ENCODE measurements around the gene ANK2. TPM values are rescaled to one million over a fixed set of nuclear protein-coding genes. Genes with fewer than 3 reads are reported as not detected.

ANK2 gene
- total RNA-seq, 1 donor from 2014 or later, result 77.8 TPM

DNA sequence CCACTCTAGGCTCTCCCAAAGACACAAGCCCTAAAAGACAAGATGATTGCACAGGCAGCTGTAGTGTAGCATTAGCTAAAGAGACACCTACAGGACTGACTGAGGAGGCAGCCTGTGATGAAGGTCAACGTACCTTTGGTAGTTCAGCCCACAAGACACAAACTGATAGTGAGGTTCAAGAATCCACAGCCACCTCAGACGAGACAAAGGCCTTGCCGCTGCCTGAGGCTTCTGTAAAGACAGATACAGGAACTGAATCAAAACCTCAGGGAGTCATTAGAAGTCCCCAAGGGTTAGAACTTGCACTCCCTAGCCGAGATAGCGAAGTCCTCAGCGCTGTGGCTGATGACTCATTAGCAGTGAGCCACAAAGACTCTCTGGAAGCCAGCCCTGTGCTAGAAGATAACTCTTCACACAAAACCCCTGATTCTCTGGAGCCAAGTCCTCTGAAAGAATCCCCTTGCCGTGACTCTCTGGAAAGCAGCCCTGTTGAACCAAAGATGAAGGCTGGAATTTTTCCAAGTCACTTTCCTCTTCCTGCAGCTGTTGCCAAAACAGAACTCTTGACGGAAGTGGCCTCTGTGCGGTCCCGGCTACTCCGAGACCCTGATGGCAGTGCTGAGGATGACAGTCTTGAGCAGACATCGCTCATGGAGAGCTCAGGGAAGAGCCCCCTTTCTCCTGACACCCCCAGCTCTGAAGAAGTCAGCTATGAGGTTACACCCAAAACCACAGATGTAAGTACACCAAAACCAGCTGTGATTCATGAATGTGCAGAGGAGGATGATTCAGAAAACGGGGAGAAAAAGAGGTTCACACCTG is 306.3 kb downstream of the ANK2 start:
- Mint-ChIP-seq H3K27ac (ENCODE audit: unreplicated experiment) (peak overlapping the region; percentile 69), H3K36me3 (ENCODE audit: low read depth, unreplicated experiment) (peaks cover 25% of the 10 kb centered on the region)
- no peaks in the 10 kb centered on the region for H3K36me3 ChIP-seq (ENCODE audit: insufficient read depth, low read length)

DNA sequence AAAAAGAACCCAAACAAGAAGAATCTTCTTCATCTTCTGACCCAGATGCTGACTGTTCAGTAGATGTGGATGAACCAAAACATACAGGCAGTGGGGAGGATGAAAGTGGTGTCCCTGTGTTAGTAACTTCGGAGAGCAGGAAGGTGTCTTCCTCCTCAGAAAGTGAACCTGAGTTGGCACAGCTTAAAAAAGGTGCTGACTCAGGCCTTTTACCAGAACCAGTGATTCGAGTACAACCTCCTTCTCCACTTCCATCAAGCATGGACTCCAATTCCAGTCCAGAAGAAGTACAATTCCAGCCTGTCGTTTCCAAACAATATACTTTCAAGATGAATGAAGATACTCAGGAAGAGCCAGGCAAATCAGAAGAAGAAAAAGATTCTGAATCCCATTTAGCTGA is 307.0 kb downstream of the ANK2 start:
- peak overlapping the region; percentile 75 for H3K4me2 ChIP-seq (ENCODE audit: low read length)
- H3K79me2 ChIP-seq (ENCODE audit: insufficient read depth, low read length), result no peaks in the 10 kb centered on the region
- no peak overlapping the region for H3K27ac Mint-ChIP-seq (ENCODE audit: unreplicated experiment)
- H3K4me3 ChIP-seq (ENCODE audit: insufficient read depth, low read depth, low read length), result no peak overlapping the region
- H4K20me1 ChIP-seq (ENCODE audit: insufficient read depth, low read length), result no peaks in the 10 kb centered on the region
- peaks cover 14% of the 10 kb centered on the region for H3K9me3 ChIP-seq (ENCODE audit: insufficient read depth, low read depth, low read length)
- no peak overlapping the region for H2AFZ ChIP-seq (ENCODE audit: low read depth, low read length)
- peaks cover 25% of the 10 kb centered on the region for H3K36me3 Mint-ChIP-seq (ENCODE audit: low read depth, unreplicated experiment)
- no peak for FAIRE-seq
- no peak overlapping the region for H3K27ac ChIP-seq (ENCODE audit: low read depth, low read length)
- H3K27me3 Mint-ChIP-seq (ENCODE audit: low read depth, unreplicated experiment), result no peaks in the 10 kb centered on the region
- peaks cover 23% of the 10 kb centered on the region for H3K27me3 ChIP-seq (ENCODE audit: insufficient read depth, low read length)
- H3K9ac ChIP-seq (ENCODE audit: low read length), result no peak overlapping the region
- DNase-seq (ENCODE audit: low read depth), result no peak
- H3K36me3 ChIP-seq (ENCODE audit: insufficient read depth, low read length), result no peaks in the 10 kb centered on the region
- TF ChIP-seq EZH2 (IDR thresholded peaks at IDR 0.05; ENCODE audit: insufficient read depth, low read length), result no peak
- TF ChIP-seq, protein P1, sequence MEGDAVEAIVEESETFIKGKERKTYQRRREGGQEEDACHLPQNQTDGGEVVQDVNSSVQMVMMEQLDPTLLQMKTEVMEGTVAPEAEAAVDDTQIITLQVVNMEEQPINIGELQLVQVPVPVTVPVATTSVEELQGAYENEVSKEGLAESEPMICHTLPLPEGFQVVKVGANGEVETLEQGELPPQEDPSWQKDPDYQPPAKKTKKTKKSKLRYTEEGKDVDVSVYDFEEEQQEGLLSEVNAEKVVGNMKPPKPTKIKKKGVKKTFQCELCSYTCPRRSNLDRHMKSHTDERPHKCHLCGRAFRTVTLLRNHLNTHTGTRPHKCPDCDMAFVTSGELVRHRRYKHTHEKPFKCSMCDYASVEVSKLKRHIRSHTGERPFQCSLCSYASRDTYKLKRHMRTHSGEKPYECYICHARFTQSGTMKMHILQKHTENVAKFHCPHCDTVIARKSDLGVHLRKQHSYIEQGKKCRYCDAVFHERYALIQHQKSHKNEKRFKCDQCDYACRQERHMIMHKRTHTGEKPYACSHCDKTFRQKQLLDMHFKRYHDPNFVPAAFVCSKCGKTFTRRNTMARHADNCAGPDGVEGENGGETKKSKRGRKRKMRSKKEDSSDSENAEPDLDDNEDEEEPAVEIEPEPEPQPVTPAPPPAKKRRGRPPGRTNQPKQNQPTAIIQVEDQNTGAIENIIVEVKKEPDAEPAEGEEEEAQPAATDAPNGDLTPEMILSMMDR (IDR thresholded peaks at IDR 0.05; ENCODE audit: insufficient read depth, low read depth, low read length), result no peak
- peaks cover 14% of the 10 kb centered on the region for H3K4me1 ChIP-seq (ENCODE audit: insufficient read depth, low read length)
- no peak overlapping the region for H3K4me3 Mint-ChIP-seq (ENCODE audit: unreplicated experiment)
- peaks cover 14% of the 10 kb centered on the region for H3K4me1 Mint-ChIP-seq (ENCODE audit: low read depth, unreplicated experiment)
- peaks cover 13% of the 10 kb centered on the region for H3K9me3 Mint-ChIP-seq (ENCODE audit: unreplicated experiment)

More for the DNA sequence above, 306.3 kb downstream of the ANK2 start:
- H3K9ac ChIP-seq (ENCODE audit: low read length), result peak overlapping the region; percentile 22
- peaks cover 23% of the 10 kb centered on the region for H3K27me3 ChIP-seq (ENCODE audit: insufficient read depth, low read length)
- H4K20me1 ChIP-seq (ENCODE audit: insufficient read depth, low read length), result no peaks in the 10 kb centered on the region
- H3K9me3 ChIP-seq (ENCODE audit: insufficient read depth, low read depth, low read length), result peaks cover 14% of the 10 kb centered on the region
- H3K4me1 ChIP-seq (ENCODE audit: insufficient read depth, low read length), result peaks cover 14% of the 10 kb centered on the region
- peaks cover 15% of the 10 kb centered on the region for H3K4me1 Mint-ChIP-seq (ENCODE audit: low read depth, unreplicated experiment)
- H3K79me2 ChIP-seq (ENCODE audit: insufficient read depth, low read length), result no peaks in the 10 kb centered on the region
- no peak for TF ChIP-seq EZH2 (IDR thresholded peaks at IDR 0.05; ENCODE audit: insufficient read depth, low read length)
- TF ChIP-seq, protein P1 (IDR thresholded peaks at IDR 0.05; ENCODE audit: insufficient read depth, low read depth, low read length), result no peak
- peaks cover 13% of the 10 kb centered on the region for H3K9me3 Mint-ChIP-seq (ENCODE audit: unreplicated experiment)
- H3K27ac ChIP-seq (ENCODE audit: low read depth, low read length), result peak overlapping the region; percentile 55
- peak overlapping the region; percentile 35 for H3K4me3 ChIP-seq (ENCODE audit: insufficient read depth, low read depth, low read length)
- H3K4me3 Mint-ChIP-seq (ENCODE audit: unreplicated experiment), result no peak overlapping the region
- DNase-seq (ENCODE audit: low read depth) (peak; percentile 96), FAIRE-seq (peak; percentile 99)
- peak overlapping the region; percentile 75 for H3K4me2 ChIP-seq (ENCODE audit: low read length)
- no peaks in the 10 kb centered on the region for H3K27me3 Mint-ChIP-seq (ENCODE audit: low read depth, unreplicated experiment)
- H2AFZ ChIP-seq (ENCODE audit: low read depth, low read length), result no peak overlapping the region

DNA sequence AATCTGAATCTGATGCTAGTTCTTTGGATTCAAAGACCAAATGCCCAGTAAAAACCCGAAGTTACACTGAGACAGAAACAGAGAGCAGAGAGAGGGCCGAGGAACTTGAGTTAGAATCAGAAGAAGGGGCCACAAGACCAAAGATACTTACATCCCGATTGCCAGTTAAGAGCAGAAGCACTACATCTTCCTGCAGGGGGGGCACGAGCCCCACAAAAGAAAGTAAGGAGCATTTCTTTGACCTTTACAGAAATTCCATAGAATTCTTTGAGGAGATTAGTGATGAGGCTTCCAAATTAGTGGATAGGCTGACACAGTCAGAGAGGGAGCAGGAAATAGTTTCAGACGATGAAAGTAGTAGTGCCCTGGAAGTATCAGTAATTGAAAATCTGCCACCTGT is 309.3 kb downstream of the ANK2 start:
- TF ChIP-seq, protein P1 (IDR thresholded peaks at IDR 0.05; ENCODE audit: insufficient read depth, low read depth, low read length), result no peak
- no peak for TF ChIP-seq EZH2 (IDR thresholded peaks at IDR 0.05; ENCODE audit: insufficient read depth, low read length)
- no peaks in the 10 kb centered on the region for H3K27me3 Mint-ChIP-seq (ENCODE audit: low read depth, unreplicated experiment)
- H3K27me3 ChIP-seq (ENCODE audit: insufficient read depth, low read length), result peaks cover 10% of the 10 kb centered on the region
- no peaks in the 10 kb centered on the region for H3K36me3 ChIP-seq (ENCODE audit: insufficient read depth, low read length)
- no peaks in the 10 kb centered on the region for H4K20me1 ChIP-seq (ENCODE audit: insufficient read depth, low read length)
- H3K9me3 ChIP-seq (ENCODE audit: insufficient read depth, low read depth, low read length), result peaks cover 14% of the 10 kb centered on the region
- no peak overlapping the region for H3K27ac ChIP-seq (ENCODE audit: low read depth, low read length)
- no peaks in the 10 kb centered on the region for H3K79me2 ChIP-seq (ENCODE audit: insufficient read depth, low read length)
- DNase-seq (ENCODE audit: low read depth), result no peak
- H3K36me3 Mint-ChIP-seq (ENCODE audit: low read depth, unreplicated experiment), result peaks cover 25% of the 10 kb centered on the region
- FAIRE-seq, result no peak
- H3K4me1 Mint-ChIP-seq (ENCODE audit: low read depth, unreplicated experiment), result peaks cover 8% of the 10 kb centered on the region
- H3K9ac ChIP-seq (ENCODE audit: low read length), result no peak overlapping the region
- no peak overlapping the region for H3K4me3 Mint-ChIP-seq (ENCODE audit: unreplicated experiment)
- no peak overlapping the region for H3K27ac Mint-ChIP-seq (ENCODE audit: unreplicated experiment)
- no peak overlapping the region for H2AFZ ChIP-seq (ENCODE audit: low read depth, low read length)
- H3K9me3 Mint-ChIP-seq (ENCODE audit: unreplicated experiment), result peaks cover 11% of the 10 kb centered on the region
- no peak overlapping the region for H3K4me3 ChIP-seq (ENCODE audit: insufficient read depth, low read depth, low read length)
- no peak overlapping the region for H3K4me2 ChIP-seq (ENCODE audit: low read length)
- peaks cover 14% of the 10 kb centered on the region for H3K4me1 ChIP-seq (ENCODE audit: insufficient read depth, low read length)

All from astrocyte (in vitro differentiated cells and primary cell).